HG02759 (cell line): Measurements from ENCODE around the gene UFL1.

Experiments used
- ATAC-seq: cut with Tn5 transposase; IDR thresholded peaks from one replicate; pipeline ENCODE4 v1.9.1; 2021; ENCODE audit warnings: mild to moderate bottlenecking, moderate library complexity; ENCODE audit not compliant: unreplicated experiment

The UFL1 gene

GRCh38 chr6:96570053-96570452, 48.4 kb downstream of the UFL1 start:
- no peak for ATAC-seq

GRCh38 chr6:96571551-96571950, 49.9 kb downstream of the UFL1 start:
- ATAC-seq, result no peak

- ATAC-seq, result no peak
Observed at GRCh38 chr6:96575359-96575758, 53.8 kb downstream of the UFL1 start.

GRCh38 chr6:96576221-96576620, 54.6 kb downstream of the UFL1 start:
- ATAC-seq, result no peak

- no peak for ATAC-seq
Observed at GRCh38 chr6:96582021-96582420, 60.4 kb downstream of the UFL1 start.

GRCh38 chr6:96582436-96582835, 60.8 kb downstream of the UFL1 start:
- no peak for ATAC-seq

GRCh38 chr6:96604420-96604819, 82.8 kb downstream of the UFL1 start:
- no peak for ATAC-seq
